Activated CD8-positive, alpha-beta memory T cell treated with anti-CD3 and anti-CD28 coated beads, Interleukin-2, amount 50 U/mL, for 24 hours (primary cell): ENCODE data around the gene TNRC18.
"Not testable (repeated sequence)": the region's sequence is repeated elsewhere in the genome, so short reads cannot be mapped to it uniquely, and the experiment has no call there.

Experiments
- DNase-seq: peaks from one replicate; pipeline ENCODE4 v3.0.0-alpha.2; 2020; ENCODE audit errors: extremely low read depth

The TNRC18 gene, protein sequence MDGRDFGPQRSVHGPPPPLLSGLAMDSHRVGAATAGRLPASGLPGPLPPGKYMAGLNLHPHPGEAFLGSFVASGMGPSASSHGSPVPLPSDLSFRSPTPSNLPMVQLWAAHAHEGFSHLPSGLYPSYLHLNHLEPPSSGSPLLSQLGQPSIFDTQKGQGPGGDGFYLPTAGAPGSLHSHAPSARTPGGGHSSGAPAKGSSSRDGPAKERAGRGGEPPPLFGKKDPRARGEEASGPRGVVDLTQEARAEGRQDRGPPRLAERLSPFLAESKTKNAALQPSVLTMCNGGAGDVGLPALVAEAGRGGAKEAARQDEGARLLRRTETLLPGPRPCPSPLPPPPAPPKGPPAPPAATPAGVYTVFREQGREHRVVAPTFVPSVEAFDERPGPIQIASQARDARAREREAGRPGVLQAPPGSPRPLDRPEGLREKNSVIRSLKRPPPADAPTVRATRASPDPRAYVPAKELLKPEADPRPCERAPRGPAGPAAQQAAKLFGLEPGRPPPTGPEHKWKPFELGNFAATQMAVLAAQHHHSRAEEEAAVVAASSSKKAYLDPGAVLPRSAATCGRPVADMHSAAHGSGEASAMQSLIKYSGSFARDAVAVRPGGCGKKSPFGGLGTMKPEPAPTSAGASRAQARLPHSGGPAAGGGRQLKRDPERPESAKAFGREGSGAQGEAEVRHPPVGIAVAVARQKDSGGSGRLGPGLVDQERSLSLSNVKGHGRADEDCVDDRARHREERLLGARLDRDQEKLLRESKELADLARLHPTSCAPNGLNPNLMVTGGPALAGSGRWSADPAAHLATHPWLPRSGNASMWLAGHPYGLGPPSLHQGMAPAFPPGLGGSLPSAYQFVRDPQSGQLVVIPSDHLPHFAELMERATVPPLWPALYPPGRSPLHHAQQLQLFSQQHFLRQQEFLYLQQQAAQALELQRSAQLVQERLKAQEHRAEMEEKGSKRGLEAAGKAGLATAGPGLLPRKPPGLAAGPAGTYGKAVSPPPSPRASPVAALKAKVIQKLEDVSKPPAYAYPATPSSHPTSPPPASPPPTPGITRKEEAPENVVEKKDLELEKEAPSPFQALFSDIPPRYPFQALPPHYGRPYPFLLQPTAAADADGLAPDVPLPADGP (N-terminal part only)

DNA sequence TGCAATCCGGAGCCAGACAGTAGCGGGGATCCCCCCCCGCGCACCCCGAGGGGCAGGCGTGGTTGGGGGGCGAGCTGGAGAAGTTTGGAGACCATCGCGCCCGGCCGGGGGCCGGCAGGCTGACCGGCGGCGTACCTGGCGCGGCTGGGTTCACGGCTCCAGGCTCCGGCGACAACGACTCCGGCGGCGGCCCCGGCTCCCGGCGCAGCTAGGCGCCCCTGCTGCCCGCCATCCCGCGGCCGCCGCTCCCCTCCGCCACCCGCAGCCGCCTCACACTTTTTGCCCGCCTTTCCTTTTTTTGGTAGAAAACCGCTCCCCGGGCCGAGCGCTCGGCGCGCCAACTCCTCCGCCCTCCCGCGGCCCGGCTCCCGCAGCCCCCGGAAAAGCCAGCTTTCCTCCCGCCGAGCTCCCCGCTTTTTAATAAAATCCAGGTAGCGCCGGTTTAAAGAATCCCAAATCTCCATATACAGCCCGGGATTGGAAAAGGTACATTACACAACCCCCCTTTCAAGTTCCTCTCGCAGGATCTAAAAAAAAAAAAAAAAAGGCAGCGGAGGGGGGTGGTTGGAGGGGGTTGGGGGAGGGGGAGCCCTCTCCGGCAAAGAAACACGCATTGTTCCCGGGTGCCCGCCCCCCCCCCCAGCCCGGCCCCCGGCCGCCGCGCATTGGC, at the start of gene TNRC18:
Gene TNRC18 (minus strand): TSS at position 529 of the 670 bp plus-strand sequence. CDS start 2,588 bp downstream, outside the sequence.
- no peak for DNase-seq

DNA sequence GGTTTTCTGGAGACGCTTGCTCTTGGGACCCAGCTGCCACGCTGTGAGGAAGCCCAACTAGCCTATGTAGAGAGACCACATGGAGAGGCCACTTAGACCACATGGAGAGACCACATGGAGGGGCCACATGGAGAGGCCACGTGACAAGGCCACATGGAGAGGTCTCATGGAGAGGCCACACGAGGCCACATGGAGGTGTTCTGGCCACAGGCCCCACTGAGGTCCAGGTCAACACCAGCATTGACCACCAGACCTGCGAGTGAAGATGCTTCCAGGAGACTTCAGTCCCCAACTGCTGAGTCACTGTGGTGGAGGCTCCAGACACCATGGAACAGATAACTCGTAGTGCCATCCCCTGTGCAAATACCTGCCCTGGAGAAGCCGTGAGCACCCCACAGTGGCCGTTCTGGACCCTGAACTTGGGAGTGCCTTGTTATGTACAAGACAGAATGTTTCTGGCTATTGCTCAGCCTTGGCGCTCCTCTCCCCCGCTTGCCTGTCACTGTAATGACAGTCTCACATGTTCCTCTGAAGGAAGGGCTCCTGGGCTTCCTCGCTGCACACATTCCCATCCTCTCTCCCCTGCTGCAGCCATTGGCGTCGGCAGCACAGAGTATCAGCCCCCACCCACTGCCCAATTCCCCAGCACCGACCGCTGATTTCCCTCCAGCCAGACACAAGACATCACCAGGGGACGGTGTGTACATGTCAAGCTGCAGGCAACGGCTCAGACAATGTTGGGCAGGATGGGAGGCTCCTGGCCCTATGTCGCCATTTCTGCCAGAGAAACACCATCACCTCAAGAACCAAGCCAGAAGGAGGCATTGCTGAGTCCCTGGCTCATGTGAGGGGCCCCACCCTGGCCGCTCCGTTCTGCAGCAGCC, 49.0 kb upstream of the TNRC18 start:
- DNase-seq: no peak

DNA sequence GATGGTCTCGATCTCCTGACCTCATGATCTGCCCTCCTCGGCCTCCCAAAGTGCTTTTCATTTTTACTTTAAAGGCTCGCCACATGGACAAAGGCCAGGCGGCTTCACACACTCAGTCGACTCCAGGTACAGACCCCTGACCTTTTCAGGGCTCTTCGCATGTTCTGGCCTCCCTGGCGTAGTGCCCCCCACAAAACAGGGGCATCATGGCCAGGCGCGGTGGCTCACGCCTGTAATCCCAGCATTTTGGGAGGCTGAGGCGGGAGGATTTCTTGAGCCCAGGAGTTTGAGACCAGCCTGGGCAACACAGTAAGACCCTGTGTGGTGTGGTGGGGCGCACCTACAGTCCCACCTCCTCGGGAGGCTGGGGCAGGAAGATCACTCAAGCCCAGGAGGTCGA, 48.0 kb upstream of the TNRC18 start:
- not testable (repeated sequence) for DNase-seq

DNA sequence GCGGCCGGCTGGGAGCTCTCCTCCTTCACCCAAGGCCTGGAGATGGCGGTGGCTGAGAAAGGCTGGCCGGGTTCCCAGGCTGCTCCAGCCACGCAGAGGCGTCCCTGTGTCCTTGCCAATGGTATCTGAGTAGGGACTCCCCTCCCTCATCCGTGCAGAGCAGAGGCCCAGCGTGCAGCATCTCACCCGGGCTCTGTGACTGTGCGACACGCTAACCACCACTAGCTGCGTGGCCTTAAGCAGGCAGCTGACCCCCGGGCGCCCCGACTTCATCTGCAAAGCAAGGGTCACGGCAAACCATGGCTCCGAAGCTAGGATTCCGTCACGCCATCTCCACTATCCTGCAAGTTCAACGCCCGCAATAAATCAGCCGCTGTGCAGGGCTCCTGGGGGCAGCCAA, 47.2 kb upstream of the TNRC18 start:
- DNase-seq: no peak

DNA sequence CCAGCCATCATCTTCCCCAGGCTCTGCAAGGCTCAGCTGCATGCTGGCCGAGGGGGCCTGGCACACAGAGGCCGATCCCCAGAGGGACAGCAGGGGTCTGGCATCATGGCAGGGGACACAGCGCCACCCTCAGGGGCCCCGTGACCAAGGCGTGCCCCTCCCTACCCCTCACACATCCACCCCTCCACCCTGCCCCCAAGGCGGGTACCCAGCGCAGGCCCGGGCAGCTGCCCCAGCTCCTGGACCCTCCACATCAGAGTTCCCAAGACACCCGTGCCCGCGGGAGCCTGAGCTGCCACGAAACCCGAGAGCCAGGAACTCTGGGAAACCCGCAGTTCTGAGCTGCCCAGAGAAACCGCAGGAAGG, 46.5 kb upstream of the TNRC18 start:
- DNase-seq: no peak

DNA sequence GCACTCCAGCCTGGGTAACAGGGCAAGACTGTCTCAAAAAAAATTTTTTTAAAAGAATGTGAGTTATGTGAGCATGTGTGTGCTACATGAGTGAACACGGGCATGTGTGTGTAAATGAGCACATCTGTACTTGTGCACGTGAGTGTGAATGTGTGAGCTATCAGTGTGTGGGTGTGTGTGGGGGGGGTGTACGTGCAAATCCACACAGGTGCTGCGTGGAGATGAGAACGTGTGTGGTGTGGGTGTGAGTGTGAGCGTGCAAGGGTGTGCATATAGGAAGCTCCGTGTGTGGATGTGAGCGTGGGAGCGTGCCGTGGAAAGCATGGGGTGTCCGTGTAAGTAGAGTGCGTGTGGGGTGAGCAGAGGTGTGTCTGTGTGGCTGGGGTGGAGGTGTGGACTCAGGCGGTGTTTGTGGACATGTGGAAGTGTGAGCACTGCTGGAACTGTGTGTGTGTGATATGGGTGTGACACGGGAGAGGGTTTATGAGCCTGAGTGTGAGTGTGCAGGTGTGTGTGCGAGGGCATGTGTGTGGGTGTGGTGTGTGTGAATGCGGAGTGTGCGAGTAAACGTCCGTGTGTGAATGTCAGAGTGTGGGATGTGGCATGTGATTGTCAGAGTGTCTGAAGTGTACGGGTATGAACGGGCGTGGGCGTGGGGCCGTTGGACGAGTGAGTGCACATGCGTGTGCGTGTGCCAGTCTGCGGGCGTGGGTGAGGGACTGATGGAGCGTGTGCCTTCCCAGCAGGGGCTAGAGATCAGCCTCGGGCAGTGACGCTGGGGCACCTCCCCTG, 45.9 kb upstream of the TNRC18 start:
- DNase-seq: no peak

DNA sequence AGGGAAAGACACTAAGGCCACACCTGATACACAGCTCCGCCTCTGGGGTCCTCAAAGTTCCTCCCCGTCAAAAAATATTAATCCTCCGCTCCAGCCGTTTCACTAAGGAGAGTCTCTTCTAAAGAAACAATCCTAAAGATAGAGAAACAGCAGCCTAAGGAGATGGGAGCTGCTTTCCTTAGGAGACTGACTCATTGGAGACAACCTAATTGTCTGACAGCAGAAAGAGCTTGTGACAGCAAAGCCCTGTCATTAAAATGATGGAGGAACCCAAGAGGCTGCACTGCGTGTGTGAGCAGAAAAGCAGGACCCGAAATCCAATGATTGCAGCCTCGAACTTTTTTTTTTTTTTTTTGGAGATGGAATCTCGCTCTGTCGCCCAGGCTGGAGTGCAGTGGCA, 44.0 kb upstream of the TNRC18 start:
- no peak for DNase-seq

DNA sequence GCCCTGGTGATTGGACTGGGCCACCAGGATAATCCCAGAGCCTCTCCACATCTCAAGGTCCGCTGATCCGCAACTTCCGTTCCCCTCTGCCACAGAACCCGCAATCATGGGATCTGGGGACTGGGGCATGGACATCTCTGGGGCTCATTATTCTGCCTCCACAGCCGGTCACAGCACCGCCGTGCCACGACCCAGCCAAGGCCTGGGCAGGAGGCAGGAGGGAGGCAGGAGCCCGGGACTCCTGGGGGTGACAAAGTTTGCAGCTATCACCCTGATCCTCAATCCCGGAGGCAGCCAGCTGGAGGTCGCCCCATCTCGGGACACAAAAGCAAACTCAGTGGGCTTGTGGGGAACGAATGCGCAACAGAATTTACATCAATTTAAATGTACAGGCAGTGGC, 42.9 kb upstream of the TNRC18 start:
- DNase-seq: no peak

DNA sequence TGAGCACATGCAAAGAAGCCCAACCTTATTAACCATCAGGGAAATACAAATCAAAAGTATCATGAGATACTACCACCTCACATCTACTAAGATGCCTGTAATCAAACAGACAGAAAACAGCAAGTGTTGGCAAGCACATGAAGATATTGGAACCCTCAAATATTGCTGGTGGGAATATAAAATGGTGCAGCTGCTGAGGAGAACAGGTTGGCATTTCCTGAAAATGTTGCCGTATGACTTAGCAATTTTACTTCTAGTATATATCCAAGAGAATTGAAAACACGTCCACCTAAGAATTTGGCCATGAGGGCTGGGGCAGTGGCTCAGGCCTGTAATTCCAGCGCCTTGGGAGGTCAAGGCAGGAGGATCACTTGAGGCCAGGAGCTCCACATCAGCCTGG, 39.4 kb upstream of the TNRC18 start:
- no peak for DNase-seq

DNA sequence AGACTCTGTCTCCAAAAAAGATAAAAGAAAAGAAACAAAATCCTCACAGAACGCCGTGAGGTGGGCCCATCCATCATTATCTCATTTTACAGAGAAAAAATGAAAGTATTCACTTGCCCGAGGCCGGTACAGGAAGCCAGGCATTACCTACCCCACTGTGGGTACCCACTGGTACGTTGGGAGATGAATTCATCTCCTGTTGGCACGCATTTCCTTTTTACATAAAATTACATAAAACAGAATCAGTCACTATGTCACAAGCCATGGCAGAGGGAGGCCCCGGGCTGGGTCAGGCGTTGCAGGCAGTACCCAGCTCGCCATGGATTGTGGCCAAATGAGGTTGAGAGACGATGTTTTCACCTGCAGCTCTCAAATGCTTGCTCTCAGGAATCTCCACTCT, 38.6 kb upstream of the TNRC18 start:
- DNase-seq: no peak

DNA sequence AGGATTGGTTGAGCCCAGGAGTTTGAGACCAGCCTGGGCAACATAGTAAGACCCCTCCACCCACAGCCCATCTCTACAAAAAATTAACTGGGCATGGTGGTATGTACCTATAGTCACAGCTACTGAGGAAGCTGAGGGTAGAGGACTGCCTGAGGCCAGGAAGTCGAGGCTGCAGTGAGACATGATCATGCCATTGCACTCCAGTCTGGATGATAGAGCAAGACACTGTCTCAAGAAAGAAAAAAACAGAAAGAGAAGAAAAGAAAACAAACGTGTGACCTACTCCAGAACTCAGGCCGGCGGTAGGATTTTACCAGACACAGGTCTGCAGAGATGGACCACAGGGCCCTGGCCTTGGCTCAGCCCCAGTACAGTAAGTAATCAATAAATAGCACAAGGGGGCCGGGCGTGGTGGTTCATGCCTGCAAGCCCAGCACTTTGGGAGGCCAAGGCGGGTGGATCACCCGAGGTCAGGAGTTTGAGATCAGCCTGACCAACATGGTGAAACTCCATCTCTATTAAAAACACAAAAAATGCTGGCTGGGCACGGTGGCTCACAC, 35.4 kb upstream of the TNRC18 start:
- DNase-seq: no peak

DNA sequence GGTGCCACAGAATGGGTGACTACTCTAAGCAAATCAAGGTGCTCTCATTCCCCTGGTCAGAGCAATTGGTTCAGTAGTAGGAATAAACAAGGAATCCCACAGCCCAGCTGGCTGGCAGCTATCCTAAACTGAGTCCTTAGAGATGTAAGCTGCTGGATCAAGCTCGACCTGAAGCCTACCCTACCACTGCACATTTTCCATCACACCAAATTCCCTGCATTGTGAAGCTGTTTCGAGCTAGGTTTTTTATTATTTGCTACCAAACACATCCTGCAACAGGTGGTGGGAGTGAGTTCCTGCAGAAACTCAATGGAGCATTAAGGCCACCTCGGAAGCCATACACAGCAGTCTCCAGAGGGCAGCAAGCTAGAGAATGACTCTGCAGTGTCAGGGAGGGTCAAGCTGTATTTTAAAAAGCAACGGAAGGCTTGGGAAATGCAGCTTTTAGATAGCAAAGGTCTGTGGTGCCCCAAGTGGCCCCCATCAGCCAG, 33.7 kb upstream of the TNRC18 start:
- no peak for DNase-seq

DNA sequence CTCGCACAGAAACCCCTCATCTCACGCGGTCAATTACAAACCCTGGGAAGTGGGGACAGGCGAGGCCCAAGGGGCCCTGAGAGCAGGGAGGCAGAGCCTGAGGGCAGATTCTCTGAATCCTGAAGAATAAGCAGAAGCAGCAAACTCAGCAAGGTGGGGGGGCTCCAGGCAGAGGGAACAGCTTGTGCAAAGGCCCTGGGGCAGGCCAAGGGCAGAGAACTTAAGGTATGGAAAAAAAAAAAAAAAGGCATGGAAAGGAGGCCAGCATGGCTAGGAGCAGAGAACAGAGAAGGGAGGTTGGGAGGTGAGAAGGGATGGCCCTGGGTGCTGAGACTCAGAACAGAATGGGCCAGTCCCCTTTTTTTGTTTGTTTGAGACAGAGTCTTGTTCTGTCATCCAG, 32.8 kb upstream of the TNRC18 start:
- no peak for DNase-seq

DNA sequence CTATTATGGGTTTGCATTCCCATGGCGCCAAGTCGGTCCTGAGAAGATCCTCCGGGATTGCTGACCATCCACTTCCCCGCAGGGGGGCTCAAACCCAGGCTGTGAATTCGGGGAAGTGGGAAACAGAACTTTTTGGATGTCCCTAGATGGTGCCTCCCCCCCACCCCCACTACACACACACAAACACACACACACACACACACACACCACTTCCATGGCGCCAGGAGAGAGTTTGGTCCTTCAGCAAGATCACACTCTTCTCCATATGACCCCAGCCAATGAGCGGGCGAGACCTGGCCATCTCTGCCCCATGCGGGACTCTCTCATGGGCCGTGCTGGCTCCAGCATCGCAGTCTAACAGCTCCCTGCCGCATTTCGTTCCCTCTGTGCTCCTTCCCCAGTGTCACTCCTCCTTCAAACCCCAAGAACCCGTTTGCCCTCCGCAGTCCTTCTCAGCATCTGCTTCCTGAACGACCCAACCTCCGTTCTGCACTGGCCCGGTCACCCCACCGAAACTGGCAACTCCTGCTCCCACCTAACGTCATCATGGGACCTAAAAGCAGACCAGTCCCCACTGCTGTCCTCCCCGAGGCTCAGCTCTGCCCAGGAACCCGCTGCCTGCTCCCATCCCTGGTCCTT, 32.1 kb upstream of the TNRC18 start:
- DNase-seq: no peak

DNA sequence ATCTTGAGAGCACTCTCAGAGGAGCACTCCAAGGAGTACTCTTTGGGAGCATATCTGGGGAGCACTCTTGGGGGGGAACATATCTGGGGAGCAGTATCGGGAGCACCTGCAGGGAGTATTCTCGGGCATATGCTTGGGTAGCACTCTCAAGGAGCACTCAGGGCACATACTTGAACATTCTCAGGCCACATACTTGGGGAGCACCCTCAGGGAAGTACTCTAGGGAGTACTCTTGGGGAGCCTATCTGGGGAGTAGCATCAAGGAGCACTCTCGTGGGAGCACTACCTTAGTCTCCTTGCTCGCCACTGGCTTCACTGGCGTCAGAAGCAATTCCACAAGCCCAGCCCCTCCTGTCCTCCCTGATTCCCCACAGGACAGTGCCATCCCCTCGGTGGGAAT, 31.5 kb upstream of the TNRC18 start:
- DNase-seq: no peak

DNA sequence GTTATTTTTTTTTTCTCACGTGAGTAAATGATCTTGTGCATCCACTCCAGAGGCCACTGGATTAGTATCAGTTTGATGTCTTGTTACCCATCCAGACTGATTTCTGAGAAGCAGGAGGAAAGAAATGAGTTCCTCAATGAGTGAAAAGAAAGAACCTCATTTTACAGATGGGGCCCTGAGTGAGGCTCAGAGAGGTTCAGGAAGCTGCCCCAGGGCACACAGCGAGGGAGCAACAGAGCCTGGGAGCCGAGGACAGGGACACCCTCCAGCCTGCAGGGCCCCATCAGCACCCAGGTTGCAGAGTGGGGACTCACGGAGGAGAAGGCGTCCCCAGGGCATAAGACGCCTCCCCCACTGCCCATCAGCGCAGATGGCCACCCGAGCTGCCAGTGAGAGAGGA, 30.9 kb upstream of the TNRC18 start:
- DNase-seq: no peak

DNA sequence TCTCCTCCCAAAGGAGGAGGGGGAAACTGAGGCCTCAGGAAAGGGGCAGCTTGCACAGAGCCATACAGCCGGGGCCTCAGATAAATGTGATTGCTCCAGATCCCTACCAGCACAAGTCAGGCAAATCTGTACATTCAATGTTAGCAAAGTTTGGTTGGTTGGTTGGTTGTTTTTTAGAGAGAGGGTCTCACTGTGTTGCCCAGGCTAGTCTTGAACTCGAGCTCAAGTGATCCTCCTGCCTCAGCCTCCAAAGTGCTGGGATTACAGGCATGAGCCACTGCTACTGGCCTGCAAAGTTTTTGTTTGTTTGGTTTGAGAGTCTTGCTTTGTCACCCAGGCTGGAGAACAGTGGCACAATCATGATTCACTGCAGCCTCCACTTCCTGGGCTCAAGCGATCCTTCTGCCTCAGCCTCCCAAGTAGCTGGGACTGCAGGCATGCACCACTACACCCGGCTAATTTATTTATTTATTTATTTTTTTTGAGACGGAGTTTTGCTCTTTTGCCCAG, 30.0 kb upstream of the TNRC18 start:
- DNase-seq: no peak

DNA sequence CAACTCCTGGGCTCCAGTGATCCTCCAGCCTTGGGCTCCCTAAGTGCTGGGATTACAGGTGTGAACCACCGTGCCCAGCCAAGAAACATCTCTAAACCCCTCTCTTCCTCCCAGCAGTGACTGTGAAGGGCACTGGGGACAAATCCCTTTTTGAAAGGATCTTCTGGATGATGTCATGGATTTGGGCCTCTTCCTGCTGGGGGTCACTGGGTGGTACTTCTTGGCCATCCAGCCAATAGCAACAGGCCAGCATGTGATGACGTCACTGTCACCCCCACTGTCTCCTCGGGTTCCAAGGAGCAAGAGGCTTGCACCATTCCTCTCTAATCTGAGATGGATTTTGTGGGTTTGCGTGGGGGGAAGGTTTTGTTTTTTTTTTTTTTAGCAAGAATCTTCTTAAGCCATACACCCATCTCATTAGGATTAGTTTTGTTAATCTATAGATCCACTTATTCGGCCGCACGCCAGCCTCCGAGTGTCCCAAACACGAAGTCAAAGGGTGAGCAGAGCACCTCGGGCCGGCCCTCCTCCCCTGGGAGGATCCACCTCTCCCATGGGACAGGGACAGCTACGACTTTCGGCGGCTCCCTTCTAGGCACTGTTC, 29.4 kb upstream of the TNRC18 start:
- no peak for DNase-seq
